Eye (tissue), 1 donor: ENCODE measurements around the gene KCNK3.
A peak's percentile ranks its signal among the peaks of the same experiment; 100 is the strongest.
"Not testable (repeated sequence)": the region's sequence is repeated elsewhere in the genome, so short reads cannot be mapped to it uniquely, and the experiment has no call there.

Source experiments
- DNase-seq: peaks from one replicate; pipeline ENCODE4 v3.0.0-alpha.2; 2015

Gene KCNK3

DNA sequence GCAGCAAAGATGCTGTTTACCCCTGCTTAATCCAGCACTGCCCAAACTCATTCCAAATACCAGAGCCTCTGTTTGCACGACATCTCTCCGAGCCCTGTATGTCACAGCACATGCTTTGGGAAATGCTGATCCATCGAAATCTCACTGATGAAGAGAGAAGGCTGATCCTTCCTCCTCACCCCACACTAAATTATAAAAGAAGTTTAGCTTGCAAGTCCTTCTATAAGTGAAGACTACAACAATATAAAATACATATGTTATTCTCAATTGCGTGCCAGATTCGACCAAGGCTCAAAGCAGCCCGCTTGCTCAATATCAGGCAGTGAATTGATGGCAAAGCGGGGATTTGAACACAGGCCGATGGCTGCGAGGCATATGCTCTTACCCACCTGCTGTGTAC lies 40.9 kb downstream of the KCNK3 start:
- DNase-seq, result no peak

GRCh38 chr2:26735097-26735496 lies 42.6 kb downstream of the KCNK3 start:
- DNase-seq, result no peak

DNA sequence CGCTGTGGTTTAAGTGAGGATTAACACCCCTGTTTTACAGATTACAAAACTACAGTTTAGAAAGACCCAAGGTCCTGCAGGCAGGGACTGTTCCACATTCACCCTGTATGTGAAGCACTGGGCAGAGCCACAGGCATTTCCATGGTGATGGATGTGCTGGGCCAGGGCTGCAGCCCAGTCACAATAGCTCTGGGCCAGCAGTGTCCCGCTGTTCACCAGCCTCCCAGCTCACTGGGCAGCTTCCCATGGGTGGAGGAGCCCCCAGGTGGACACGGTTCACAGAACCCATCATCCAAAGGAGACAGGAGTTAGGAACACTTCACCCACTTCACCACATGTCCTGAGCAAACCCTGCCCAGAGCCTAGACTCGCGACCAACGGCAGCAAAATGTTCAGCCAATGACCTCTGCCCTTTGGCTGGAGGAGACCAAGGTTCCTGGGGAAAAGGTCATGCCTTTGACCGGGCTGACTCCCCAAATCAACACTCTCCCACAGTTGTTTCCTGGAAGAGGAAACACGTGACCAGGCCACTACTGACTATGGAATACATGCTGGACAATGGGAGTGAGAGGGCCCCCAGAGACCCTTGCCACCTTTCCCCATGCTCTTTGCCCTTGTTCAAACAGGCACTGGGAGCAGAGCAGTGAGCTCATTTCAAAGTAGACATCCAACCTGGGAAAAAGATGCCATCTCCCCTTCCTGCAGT lies 43.5 kb downstream of the KCNK3 start:
- no peak for DNase-seq

- no peak for DNase-seq
These were observed 44.7 kb downstream of the KCNK3 start for GRCh38 chr2:26737221-26737620.

GRCh38 chr2:26738481-26738880 lies 46.0 kb downstream of the KCNK3 start:
- peak; percentile 56 for DNase-seq

GRCh38 chr2:26739514-26739913 lies 47.0 kb downstream of the KCNK3 start:
- no peak for DNase-seq

GRCh38 chr2:26740346-26740745 lies 47.8 kb downstream of the KCNK3 start:
- DNase-seq, result no peak

DNA sequence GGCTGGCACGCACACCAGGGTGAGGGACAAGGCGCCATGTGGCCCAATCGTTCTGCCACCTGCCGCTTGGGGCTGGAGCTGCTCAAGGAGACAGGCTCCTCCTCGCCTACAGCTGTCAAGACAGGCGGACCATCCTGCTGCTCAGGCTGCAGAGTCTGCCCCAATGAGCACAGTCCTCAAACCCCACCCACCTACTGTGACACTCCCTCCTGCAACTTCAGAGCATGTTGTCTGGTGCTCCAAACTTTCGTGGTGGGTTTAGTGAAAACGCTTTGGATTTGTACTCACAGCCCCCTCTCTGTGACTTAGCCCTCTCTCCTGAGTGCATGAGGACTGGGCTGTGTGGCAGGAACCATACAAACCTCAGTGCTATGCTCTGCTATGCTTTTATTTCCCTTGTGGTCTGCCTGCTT lies 48.4 kb downstream of the KCNK3 start:
- DNase-seq, result peak; percentile 67

- no peak for DNase-seq
These were observed 49.7 kb downstream of the KCNK3 start for GRCh38 chr2:26742048-26742770.

DNA sequence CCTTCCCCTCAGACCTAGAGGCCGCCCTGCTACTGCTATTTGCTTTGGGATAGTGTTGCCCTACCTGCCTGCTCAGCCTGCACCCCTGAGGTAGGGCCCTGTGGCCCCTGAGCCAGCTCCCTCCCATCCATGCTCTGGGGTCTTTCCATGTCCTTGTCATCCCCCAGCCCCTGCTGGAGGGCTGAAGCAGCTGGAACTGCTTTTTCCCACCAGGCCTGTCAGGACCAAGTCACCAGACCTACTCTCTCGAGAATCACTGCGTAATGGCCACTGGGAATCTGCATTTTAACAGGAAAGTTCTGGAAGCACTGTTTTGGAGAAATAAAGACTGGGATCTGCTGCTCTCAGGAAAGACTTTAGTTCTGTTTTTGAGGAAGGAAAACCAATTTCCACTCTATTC lies 51.3 kb downstream of the KCNK3 start:
- DNase-seq, result no peak

DNA sequence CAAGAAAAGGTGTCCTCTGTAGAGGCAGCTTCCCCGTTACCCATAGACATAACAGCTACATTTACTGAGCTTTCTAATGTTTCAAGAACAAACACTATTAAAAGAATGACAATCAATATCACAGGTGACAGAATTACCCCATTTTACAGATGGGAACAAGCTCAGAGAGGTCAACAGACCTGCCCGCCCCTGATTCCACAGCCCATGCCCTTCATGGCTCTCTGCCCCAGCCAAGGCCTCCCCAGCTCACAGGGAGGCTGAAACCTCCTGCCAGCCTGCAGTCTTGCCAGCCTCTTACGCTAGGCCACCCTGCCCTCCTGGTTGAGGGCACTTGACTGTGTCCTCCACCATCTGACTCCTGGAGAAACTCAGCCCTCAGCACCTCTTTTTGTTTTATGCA lies 52.4 kb downstream of the KCNK3 start:
- no peak for DNase-seq

GRCh38 chr2:26745609-26746327 lies 53.2 kb downstream of the KCNK3 start:
- peak; percentile 94 for DNase-seq

GRCh38 chr2:26746934-26747333 lies 54.4 kb downstream of the KCNK3 start:
- DNase-seq, result no peak

DNA sequence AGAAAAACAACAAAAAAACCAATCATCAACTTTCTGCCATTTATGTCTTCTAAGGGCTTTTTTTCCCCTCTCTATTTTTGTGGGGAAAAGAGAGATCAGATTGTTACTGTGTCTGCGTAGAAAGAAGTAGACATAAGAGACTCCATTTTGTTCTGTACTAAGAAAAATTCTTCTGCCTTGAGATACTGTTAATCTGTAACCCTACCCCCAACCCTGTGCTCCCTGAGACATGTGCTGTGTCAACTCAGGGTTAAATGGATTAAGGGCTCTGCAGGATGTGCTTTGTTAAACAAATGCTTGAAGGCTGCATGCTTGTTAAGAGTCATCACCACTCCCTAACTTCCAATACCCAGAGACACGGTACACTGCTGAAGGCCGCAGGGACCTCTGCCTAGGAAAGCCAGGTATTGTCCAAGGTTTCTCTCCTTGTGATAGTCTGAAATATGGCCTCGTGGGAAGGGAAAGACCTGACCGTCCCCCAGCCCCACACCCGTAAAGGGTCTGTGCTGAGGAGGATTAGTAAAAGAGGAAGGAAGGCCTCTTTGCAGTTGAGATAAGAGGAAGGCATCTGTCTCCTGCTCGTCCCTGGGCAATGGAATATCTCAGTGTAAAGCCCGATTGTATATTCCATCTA lies 57.4 kb downstream of the KCNK3 start:
- not testable (repeated sequence) for DNase-seq

- DNase-seq, result not testable (repeated sequence)
These were observed 57.9 kb downstream of the KCNK3 start for GRCh38 chr2:26750467-26750866.

- peak; percentile 65 for DNase-seq
These were observed 60.1 kb downstream of the KCNK3 start for GRCh38 chr2:26752656-26753055.

DNA sequence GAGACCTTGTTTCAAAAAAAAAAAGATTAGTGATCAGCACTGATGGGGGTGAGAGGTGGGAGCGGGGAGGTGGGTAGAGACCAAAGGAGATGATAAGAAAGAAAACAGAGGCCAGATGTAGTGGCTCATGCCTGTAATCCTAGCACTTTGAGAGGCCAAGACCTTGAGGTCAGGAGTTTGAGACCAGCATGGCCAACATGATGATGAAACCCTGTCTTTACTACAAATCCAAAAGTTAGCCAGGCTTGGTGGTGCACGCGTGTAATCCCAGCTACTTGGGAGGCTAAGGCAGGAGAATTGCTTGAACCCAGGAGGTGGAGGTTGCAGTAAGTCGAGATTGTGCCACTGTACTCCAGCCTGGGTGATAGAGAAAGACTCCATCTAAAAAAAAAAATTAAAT lies 62.0 kb downstream of the KCNK3 start:
- no peak for DNase-seq

DNA sequence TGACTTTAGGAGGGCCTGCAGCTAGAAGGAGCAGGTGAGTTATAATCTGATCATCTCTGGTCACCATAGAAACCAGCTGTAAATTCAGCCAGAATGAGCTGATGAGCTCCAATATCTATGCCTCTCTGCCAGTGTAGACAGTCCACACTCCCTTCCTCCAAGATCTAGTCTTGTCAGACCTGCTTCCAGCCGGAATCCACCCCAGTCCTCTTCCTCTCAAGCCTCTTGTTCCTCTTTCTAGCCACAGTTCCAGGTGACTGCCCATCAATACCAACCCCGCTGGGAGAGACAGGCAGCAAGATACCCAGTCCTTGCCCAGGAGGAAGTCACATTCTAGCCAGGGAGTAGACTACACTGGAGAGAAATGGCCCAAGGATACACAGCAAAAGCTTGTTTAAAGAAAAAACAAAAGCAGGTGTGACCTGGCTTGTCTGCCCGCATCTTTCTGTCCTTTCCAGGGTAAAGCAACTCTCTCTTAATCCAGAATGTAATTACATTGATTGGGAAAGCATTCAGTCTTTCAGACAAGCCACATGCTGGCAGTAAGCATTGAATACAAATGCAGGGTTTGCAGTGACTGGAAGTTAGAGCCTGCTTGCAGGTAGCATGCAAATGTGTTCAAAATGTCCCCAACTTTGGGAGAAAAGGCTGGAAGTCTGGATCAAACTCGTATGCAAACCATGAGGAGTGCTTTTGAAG lies 62.6 kb downstream of the KCNK3 start:
- peak; percentile 42 for DNase-seq

DNA sequence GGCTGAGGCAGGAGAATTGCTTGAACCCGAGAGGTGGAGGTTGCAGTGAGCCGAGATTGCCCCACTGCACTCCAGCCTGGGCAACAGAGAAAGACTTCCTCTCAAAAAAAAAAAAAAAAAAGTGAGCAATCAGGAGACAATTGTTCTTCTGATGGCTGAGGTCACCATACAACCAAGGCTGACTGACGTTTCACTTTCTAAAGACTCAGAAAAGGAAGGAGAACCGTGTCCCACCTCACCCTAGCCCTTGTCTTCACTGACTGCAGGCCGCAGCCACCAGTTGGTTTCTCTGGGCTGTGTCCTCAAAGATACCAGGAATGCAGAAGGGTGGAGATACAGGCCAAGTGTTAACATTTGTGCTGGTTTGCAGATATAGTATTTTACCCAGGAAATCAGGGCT lies 63.8 kb downstream of the KCNK3 start:
- no peak for DNase-seq

DNA sequence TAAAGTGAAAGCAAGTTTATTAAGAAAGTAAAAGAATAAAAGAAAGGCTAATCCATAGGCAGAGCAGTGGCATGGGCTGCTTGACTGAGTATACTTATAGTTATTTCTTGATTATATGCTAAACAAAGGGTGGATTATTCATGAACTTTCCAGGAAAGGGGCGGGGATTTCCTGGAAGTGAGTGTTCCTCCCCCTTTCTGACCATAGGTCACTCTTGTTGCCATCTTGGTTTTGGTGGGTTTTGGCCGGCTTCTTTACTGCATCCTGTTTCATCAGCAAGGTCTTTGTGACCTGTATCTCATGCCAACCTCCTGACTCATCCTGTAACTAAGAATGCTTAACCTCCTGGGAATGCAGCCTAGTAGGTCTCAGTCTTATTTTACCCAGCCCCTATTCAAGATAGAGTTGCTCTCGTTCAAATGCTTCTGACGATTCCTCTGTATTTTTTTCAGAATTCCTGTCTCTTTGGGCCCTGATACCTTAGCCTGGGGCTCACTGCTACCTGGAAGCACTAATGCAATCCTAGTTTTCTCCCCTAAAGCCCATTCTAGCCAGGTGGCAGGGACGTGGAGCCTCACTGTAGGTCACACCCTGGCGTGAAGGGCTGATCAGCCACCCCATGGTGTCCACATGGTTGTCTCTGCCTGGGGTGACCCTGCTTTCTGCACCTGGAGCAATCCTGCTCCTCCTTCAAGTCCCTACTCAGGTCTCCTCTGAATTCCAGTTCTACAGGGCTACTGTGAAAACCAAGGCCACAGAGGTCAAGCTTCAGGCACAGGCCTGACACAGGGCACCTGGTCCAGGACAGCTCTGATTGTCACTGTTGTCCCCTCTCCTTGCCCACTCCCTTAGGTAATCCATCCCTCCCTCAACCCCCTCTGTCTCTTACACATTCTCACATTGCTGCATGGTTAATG lies 65.6 kb downstream of the KCNK3 start:
- no peak for DNase-seq

- DNase-seq, result no peak
These were observed 66.3 kb downstream of the KCNK3 start for GRCh38 chr2:26758790-26759321.
